SU-DHL-6 (cell line): ENCODE results near the gene SMARCA5.

Experiments
- H2AFZ ChIP-seq: fragments of 200-600 bp; sonication (generic); 2 replicates; pipeline ENCODE4 v1.6.1; 2014; ENCODE audit warnings: low read depth, mild to moderate bottlenecking, moderate library complexity, mixed read lengths, antibody characterized with exemption, low read length; ENCODE audit not compliant: severe bottlenecking
- H3F3A ChIP-seq: fragments of 200-600 bp; shearing (Covaris generic); 2 replicates; pipeline ENCODE4 v1.6.0; 2016; ENCODE audit warnings: antibody characterized with exemption, mild to moderate bottlenecking; ENCODE audit not compliant: insufficient read depth
- H3K27ac ChIP-seq: fragments of 200-600 bp; sonication (generic); 2 replicates; pipeline ENCODE4 v1.5.1; 2016; ENCODE audit warnings: low read depth, mild to moderate bottlenecking, low read length, moderate library complexity, mixed read lengths
- H3K27me3 ChIP-seq: fragments of 200-600 bp; sonication (generic), shearing (Covaris generic); 2 replicates; pipeline ENCODE4 v1.6.0; 2014; ENCODE audit warnings: mild to moderate bottlenecking, low read length
- H3K36me3 ChIP-seq: fragments of 200-600 bp; sonication (generic); 2 replicates; pipeline ENCODE4 v1.6.1; 2014; ENCODE audit warnings: mild to moderate bottlenecking, low read length, mixed read lengths
- H3K4me2 ChIP-seq: fragments of 300-600, 200-600 bp; shearing (Covaris generic), sonication (generic); 2 replicates; pipeline ENCODE4 v1.6.0; 2014; ENCODE audit warnings: low read length, low read depth, mild to moderate bottlenecking; ENCODE audit not compliant: poor library complexity, severe bottlenecking
- H3K4me3 ChIP-seq: fragments of 200-600 bp; sonication (generic); 2 replicates; pipeline ENCODE4 v1.5.1; 2014; ENCODE audit warnings: antibody characterized with exemption, low read length, mild to moderate bottlenecking, mixed read lengths; ENCODE audit not compliant: insufficient read depth, poor library complexity, severe bottlenecking
- H3K79me2 ChIP-seq: fragments of 200-600 bp; sonication (generic); 2 replicates; pipeline ENCODE4 v1.6.1; 2014; ENCODE audit warnings: mild to moderate bottlenecking, low read length, moderate library complexity; ENCODE audit not compliant: insufficient read depth
- H3K9ac ChIP-seq: fragments of 200-600 bp; sonication (generic); 2 replicates; pipeline ENCODE4 v1.7.0; 2014; ENCODE audit warnings: mild to moderate bottlenecking, low read length
- H3K9me2 ChIP-seq: fragments of 200-600 bp; sonication (generic); replicated peaks from 2 replicates; pipeline ENCODE4 v1.6.1; 2014; ENCODE audit warnings: low read length; ENCODE audit not compliant: insufficient read depth
- H3K9me3 ChIP-seq: fragments of 200-600 bp; sonication (generic); 2 replicates; pipeline ENCODE4 v1.6.1; 2014; ENCODE audit warnings: low read length, mixed read lengths; ENCODE audit not compliant: insufficient read depth
- H4K20me1 ChIP-seq: fragments of 200-600 bp; sonication (generic); 2 replicates; pipeline ENCODE4 v1.6.1; 2014; ENCODE audit warnings: low read depth, mild to moderate bottlenecking, antibody characterized with exemption, low read length, moderate library complexity, mixed read lengths
- EZH2phosphoT487 ChIP-seq: fragments of 200-600 bp; sonication (generic), shearing (Covaris generic); conservative IDR thresholded peaks from 2 replicates; pipeline ENCODE4 v1.6.1; 2018; ENCODE audit warnings: mild to moderate bottlenecking, antibody characterized with exemption, low read length, moderate library complexity, mixed read lengths
- TF ChIP-seq, protein P1 (sequence below): fragments of 200-600 bp; sonication (generic); IDR thresholded peaks from one replicate; pipeline ENCODE4 v1.5.1; 2017; ENCODE audit warnings: antibody characterized with exemption, mild to moderate bottlenecking, low read length, moderate library complexity; ENCODE audit not compliant: insufficient read depth, poor library complexity, severe bottlenecking

SMARCA5 gene

DNA sequence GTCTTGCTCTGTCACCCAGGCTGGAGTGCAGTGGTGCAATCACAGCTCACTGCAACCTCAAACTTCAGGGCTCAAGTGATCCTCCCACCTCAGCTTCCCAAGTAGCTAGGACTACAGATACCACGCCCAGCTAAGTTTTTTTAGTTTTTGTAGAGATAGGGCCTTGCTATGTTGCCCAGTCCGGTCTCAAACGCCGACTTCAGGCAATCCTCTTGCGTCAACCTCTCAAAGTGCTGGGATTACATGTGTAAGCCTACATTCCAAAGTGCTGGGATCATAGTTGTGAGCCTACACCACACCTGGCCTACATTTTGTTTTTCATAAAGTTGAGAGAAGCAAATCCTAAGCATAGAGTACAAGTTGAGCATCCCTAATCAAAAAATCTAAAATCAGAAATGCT is 42.2 kb downstream of the SMARCA5 start:
- H3K9me2 ChIP-seq = no peaks in the 10 kb centered on the region
- no peak overlapping the region for H3K4me2 ChIP-seq
- H3K27ac ChIP-seq = no peak overlapping the region
- no peaks in the 10 kb centered on the region for H3K27me3 ChIP-seq
- H3F3A ChIP-seq = no peaks in the 10 kb centered on the region
- no peaks in the 10 kb centered on the region for H3K36me3 ChIP-seq
- no peaks in the 10 kb centered on the region for H3K9me3 ChIP-seq
- no peaks in the 10 kb centered on the region for H3K79me2 ChIP-seq
- no peaks in the 10 kb centered on the region for H4K20me1 ChIP-seq
- TF ChIP-seq EZH2phosphoT487 = no peak
- TF ChIP-seq, protein P1, sequence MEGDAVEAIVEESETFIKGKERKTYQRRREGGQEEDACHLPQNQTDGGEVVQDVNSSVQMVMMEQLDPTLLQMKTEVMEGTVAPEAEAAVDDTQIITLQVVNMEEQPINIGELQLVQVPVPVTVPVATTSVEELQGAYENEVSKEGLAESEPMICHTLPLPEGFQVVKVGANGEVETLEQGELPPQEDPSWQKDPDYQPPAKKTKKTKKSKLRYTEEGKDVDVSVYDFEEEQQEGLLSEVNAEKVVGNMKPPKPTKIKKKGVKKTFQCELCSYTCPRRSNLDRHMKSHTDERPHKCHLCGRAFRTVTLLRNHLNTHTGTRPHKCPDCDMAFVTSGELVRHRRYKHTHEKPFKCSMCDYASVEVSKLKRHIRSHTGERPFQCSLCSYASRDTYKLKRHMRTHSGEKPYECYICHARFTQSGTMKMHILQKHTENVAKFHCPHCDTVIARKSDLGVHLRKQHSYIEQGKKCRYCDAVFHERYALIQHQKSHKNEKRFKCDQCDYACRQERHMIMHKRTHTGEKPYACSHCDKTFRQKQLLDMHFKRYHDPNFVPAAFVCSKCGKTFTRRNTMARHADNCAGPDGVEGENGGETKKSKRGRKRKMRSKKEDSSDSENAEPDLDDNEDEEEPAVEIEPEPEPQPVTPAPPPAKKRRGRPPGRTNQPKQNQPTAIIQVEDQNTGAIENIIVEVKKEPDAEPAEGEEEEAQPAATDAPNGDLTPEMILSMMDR = no peak
- H2AFZ ChIP-seq = no peak overlapping the region
- H3K4me3 ChIP-seq = no peak overlapping the region
- no peak overlapping the region for H3K9ac ChIP-seq

DNA sequence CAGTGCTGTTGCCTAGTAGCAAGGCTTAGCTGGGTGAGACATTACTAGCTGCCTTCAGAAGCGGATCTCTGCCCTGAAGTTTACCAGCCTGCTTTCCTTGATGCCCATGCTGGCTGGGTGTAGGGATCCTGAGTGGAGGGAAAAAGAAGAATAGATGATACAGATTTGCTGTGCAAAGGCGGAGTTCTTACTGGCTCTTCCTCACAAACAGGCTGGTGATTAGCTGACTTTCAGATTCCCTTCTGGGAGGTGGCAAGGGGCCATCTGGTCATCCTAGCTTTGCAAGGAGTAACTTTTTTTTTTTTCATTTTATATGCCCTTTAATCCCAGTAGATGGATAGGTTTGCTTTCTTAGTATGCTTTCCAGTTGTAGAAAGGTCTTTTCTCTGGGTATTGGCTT is 44.8 kb downstream of the SMARCA5 start:
- no peak overlapping the region for H3K9ac ChIP-seq
- no peaks in the 10 kb centered on the region for H3K36me3 ChIP-seq
- no peak overlapping the region for H3K27ac ChIP-seq
- no peak overlapping the region for H3K4me2 ChIP-seq
- H3K27me3 ChIP-seq = no peaks in the 10 kb centered on the region
- H4K20me1 ChIP-seq = no peaks in the 10 kb centered on the region
- no peak overlapping the region for H3K4me3 ChIP-seq
- no peaks in the 10 kb centered on the region for H3K79me2 ChIP-seq
- no peaks in the 10 kb centered on the region for H3K9me3 ChIP-seq
- H3K9me2 ChIP-seq = no peaks in the 10 kb centered on the region
- no peak overlapping the region for H2AFZ ChIP-seq
- no peaks in the 10 kb centered on the region for H3F3A ChIP-seq
- TF ChIP-seq, protein P1 = no peak
- no peak for TF ChIP-seq EZH2phosphoT487

GRCh38 chr4:143558823-143559756 is 45.6 kb downstream of the SMARCA5 start:
- Histone ChIP-seq H3K4me2 (no peak overlapping the region), H3K27me3 (no peaks in the 10 kb centered on the region), H2AFZ (no peak overlapping the region), H3K9me2 (no peaks in the 10 kb centered on the region), H4K20me1 (no peaks in the 10 kb centered on the region), H3K4me3 (no peak overlapping the region), H3K9ac (no peak overlapping the region), H3K27ac (no peak overlapping the region), H3F3A (no peaks in the 10 kb centered on the region), H3K36me3 (no peaks in the 10 kb centered on the region), H3K79me2 (no peaks in the 10 kb centered on the region), H3K9me3 (no peaks in the 10 kb centered on the region)
- TF ChIP-seq, protein P1 = peak; percentile 35
- no peak for TF ChIP-seq EZH2phosphoT487
